K562 (cell line): ENCODE data around the gene SORCS2. TPM values are rescaled to one million over a fixed set of nuclear protein-coding genes. Genes with fewer than 3 reads are reported as not detected.

ENCODE experiments used
- ATAC-seq: fragments of 200-7000 bp; cut with Tn5 transposase; 3 replicates; pipeline ENCODE4 v1.9.1; 2020; ENCODE audit warnings: moderate library complexity
- BruUV-seq: library from RNA; stranded (reverse); fragments of 400-500 nt; replicated peaks from 2 replicates; lab custom pipeline; 2021; lab: Mats Ljungman, UMichigan
- CTCF ChIA-PET: fragments of 300-600 bp; formaldehyde crosslinking; extraction: SDS; loops from one replicate; lab custom pipeline; 2021; ENCODE audit warnings: low intra/inter-chr PET ratio; lab: Yijun Ruan, JAX
- POLR2A ChIA-PET: fragments of 300-600, 350-650 bp; sonication (Branson Sonifier 250); formaldehyde crosslinking; extraction: SDS; loops from one replicate; lab custom pipeline; 2021; ENCODE audit warnings: antibody characterized with exemption, inconsistent platforms; lab: Yijun Ruan, JAX
- DNase-seq, 4 experiments: peaks; one replicate each; pipeline versions ENCODE4 v3.0.0 to v3.0.0-alpha.2; 2011 to 2018; ENCODE audit warnings: low spot score in 3 of 4, mixed read lengths in 3 of 4; ENCODE audit errors: extremely low read depth in 1 of 4
- FAIRE-seq: peaks from 2 replicates; lab custom pipeline; 2011; peaks lifted over from hg19 to GRCh38; lab: Jason Lieb, UNC
- H2AFZ ChIP-seq: 2 replicates; pipeline ENCODE4 v1.6.0; 2011; ENCODE audit warnings: low read depth, low read length, control low read depth, inconsistent platforms
- H3K27ac ChIP-seq: fragments of 200-600 bp; 3 replicates; pipeline ENCODE4 v1.8.0; 2011; ENCODE audit warnings: low read depth, mild to moderate bottlenecking, control low read depth, inconsistent platforms, low read length, moderate library complexity, mixed read lengths; ENCODE audit errors: extremely low read depth
- H3K27me3 ChIP-seq, 2 experiments: fragments of 300-600 bp in 1 of 2; 2 replicates in 1 of 2; 3 replicates in 1 of 2; pipeline versions ENCODE4 v1.6.0 to v1.8.0; 2011; ENCODE audit warnings: inconsistent platforms in 2 of 2, low read length in 2 of 2, mild to moderate bottlenecking in 1 of 2, mixed read lengths in 1 of 2, moderate library complexity in 1 of 2; ENCODE audit not compliant: control insufficient read depth in 2 of 2, insufficient read depth in 2 of 2
- H3K36me3 ChIP-seq: fragments of 300-600 bp; 3 replicates; pipeline ENCODE4 v1.8.0; 2011; ENCODE audit warnings: mild to moderate bottlenecking, low read length, inconsistent platforms; ENCODE audit not compliant: control insufficient read depth, insufficient read depth
- H3K4me1 ChIP-seq, 2 experiments: fragments of 200-600 bp in 1 of 2; replicated peaks in 1 of 2; 2 replicates in 1 of 2; 3 replicates in 1 of 2; pipeline versions ENCODE4 v1.5.1 to v1.8.0; 2011; ENCODE audit warnings: inconsistent platforms in 2 of 2, low read length in 2 of 2, mild to moderate bottlenecking in 1 of 2, mixed read lengths in 1 of 2, moderate library complexity in 1 of 2; ENCODE audit not compliant: control insufficient read depth in 2 of 2, insufficient read depth in 2 of 2
- H3K4me2 ChIP-seq: 2 replicates; pipeline ENCODE4 v1.6.1; 2011; ENCODE audit warnings: low read length, control low read depth, inconsistent platforms, mixed read lengths; ENCODE audit not compliant: insufficient read depth
- H3K4me3 ChIP-seq: fragments of 200-600 bp; sonication (generic), shearing (Covaris generic); 2 replicates; pipeline ENCODE4 v1.5.1; 2016; ENCODE audit warnings: control low read depth, inconsistent platforms
- H3K79me2 ChIP-seq: fragments of 200-600 bp; 3 replicates; pipeline ENCODE4 v1.8.0; 2011; ENCODE audit warnings: low read length, inconsistent platforms; ENCODE audit not compliant: control insufficient read depth, insufficient read depth
- H3K9ac ChIP-seq, 2 experiments: 2 replicates each; pipeline versions ENCODE4 v1.6.0 to v1.6.1; 2011; ENCODE audit warnings: low read depth in 2 of 2, low read length in 2 of 2, control low read depth in 1 of 2, inconsistent platforms in 1 of 2, mild to moderate bottlenecking in 1 of 2, mixed read lengths in 1 of 2; ENCODE audit not compliant: insufficient read depth in 1 of 2
- H3K9me1 ChIP-seq: one replicate; pipeline ENCODE4 v1.6.0; 2011; ENCODE audit warnings: inconsistent platforms, mild to moderate bottlenecking, low read length, moderate library complexity; ENCODE audit not compliant: control insufficient read depth, insufficient read depth
- H3K9me3 ChIP-seq: replicated peaks from 2 replicates; pipeline ENCODE4 v1.5.1; 2011; ENCODE audit warnings: low read depth, low read length, inconsistent platforms; ENCODE audit not compliant: control insufficient read depth, insufficient read depth
- H4K20me1 ChIP-seq: replicated peaks from 2 replicates; pipeline ENCODE4 v1.6.1; 2011; ENCODE audit warnings: low read length, inconsistent platforms, mixed read lengths; ENCODE audit not compliant: control insufficient read depth, insufficient read depth
- EGR1 ChIP-seq: fragments of 450-650 bp; conservative IDR thresholded peaks from 2 replicates; pipeline ENCODE4 v1.6.1; 2017; ENCODE audit warnings: mild to moderate bottlenecking
- GTF3C2 ChIP-seq: IDR thresholded peaks from 3 replicates; pipeline ENCODE4 v1.6.1; 2011; ENCODE audit warnings: borderline replicate concordance, mild to moderate bottlenecking, moderate library complexity; ENCODE audit not compliant: insufficient read length; ENCODE audit errors: extremely low read depth
- YBX1 ChIP-seq: fragments of 450-650 bp; IDR thresholded peaks from 2 replicates; pipeline ENCODE4 v1.7.1; 2016; ENCODE audit warnings: mild to moderate bottlenecking
- WGBS: fragments of 100-300 bp; shearing (Covaris generic); methylation state at CpG from one replicate; pipeline ENCODE4 v1.1.6; 2016; ENCODE audit warnings: low coverage, mixed read lengths; ENCODE audit not compliant: insufficient coverage; ENCODE audit errors: missing lambda C conversion rate; 5-methylcytosine and 5-hydroxymethylcytosine counted together
- in situ Hi-C: fragments of 300-500 bp; cut with MboI; formaldehyde crosslinking; loops from 4 replicates; pipeline ENCODE4 v1.15.0; 2018; ENCODE audit warnings: inconsistent platforms, mixed read lengths
- intact Hi-C: fragments of 100-400 bp; cut with micrococcal nuclease; formaldehyde crosslinking; loops from 2 replicates; pipeline ENCODE4 v1.14.2; 2022
- polyA plus RNA-seq, 8 experiments: library from polyadenylated mRNA; depleted of rRNA in 4 of 8; stranded (reverse) in 5 of 8; unstranded in 3 of 8; fragments of >200 nt; fragmentation: Nextera tagmentation in 2 of 8; fragmentation: Illumina TruSeq in 1 of 8; extraction: Ambion mirVana in 2 of 8; extraction: Trizol in 1 of 8; gene quantifications; 2 replicates each; pipeline versions ENCODE4 v1.2.1 to v1.2.3, GENCODE V29; 2011 to 2014; ENCODE audit warnings: inconsistent platforms in 1 of 8, missing spikeins in 1 of 8
- total RNA-seq, 7 experiments: library from RNA; depleted of rRNA in 6 of 7; stranded (reverse); fragments of >200 nt in 6 of 7; fragmentation: Illumina TruSeq in 2 of 7; extraction: Trizol in 2 of 7; gene quantifications; 2 replicates each; pipeline versions ENCODE4 v1.2.1 to v1.2.3, GENCODE V29; 2011 to 2021; ENCODE audit warnings: low replicate concordance in 1 of 7

Gene SORCS2
- total and polyA plus RNA-seq, 9 of the 15 experiments (the other 6 are each of a cell fraction or from before 2014, with no cell fraction given) = not detected

GRCh38 chr4:7201420-7202305 lies 9.3 kb downstream of the SORCS2 start:
- peaks cover 33 to 78% of the 10 kb centered on the region in 2 experiments for H3K27me3 ChIP-seq
- no peak for FAIRE-seq
- BruUV-seq = no TSS peak
- TF ChIP-seq YBX1 = no peak
- no peak for TF ChIP-seq EGR1
- no peak for TF ChIP-seq GTF3C2
- no peaks in the 10 kb centered on the region for H3K9me1 ChIP-seq
- ATAC-seq = no peak
- no peak overlapping the region for H3K9ac ChIP-seq
- no peaks in the 10 kb centered on the region for H3K36me3 ChIP-seq
- H4K20me1 ChIP-seq = peaks cover 4% of the 10 kb centered on the region
- ChIA-PET CTCF (no interaction called here), POLR2A (interaction anchor here (0.5 kb wide), 1 partner anchor 49 kb away, joined by 3 read pairs; no protein-coding TSS in a partner anchor)
- in situ Hi-C loops = no loop called here
- H2AFZ ChIP-seq = no peak overlapping the region
- H3K27ac ChIP-seq = no peak overlapping the region
- intact Hi-C loops = no loop called here
- H3K4me2 ChIP-seq = no peak overlapping the region
- no peak overlapping the region for H3K4me3 ChIP-seq
- no peaks in the 10 kb centered on the region for H3K9me3 ChIP-seq
- peaks cover 0 to 6% of the 10 kb centered on the region in 2 experiments; a peak in 2 of 5 replicates for H3K4me1 ChIP-seq
- under 1% methylated on average over 29 of the region's 29 CpGs for WGBS
- DNase-seq = no peak
- no peaks in the 10 kb centered on the region for H3K79me2 ChIP-seq
